Mesothelial cell of epicardium (in vitro differentiated cells): ENCODE results near the gene ASIC4. TPM values are rescaled to one million over a fixed set of nuclear protein-coding genes. Genes with fewer than 3 reads are reported as not detected.

Experiments
- DNase-seq, 2 experiments: peaks; one replicate each; pipeline ENCODE4 v3.0.0; 2021; ENCODE audit warnings: low spot score in 2 of 2; ENCODE audit not compliant: unreplicated experiment in 2 of 2
- H3K27ac Mint-ChIP-seq: 2 replicates; pipeline ENCODE4 v1.8.0; 2021; ENCODE audit warnings: mixed read lengths
- H3K27me3 Mint-ChIP-seq: 2 replicates; pipeline ENCODE4 v1.8.0; 2021; ENCODE audit warnings: low read depth, mixed read lengths
- H3K36me3 Mint-ChIP-seq: 2 replicates; pipeline ENCODE4 v1.8.0; 2021; ENCODE audit warnings: mixed read lengths
- H3K4me1 Mint-ChIP-seq: 2 replicates; pipeline ENCODE4 v1.8.0; 2021; ENCODE audit warnings: mixed read lengths
- H3K4me3 Mint-ChIP-seq: 2 replicates; pipeline ENCODE4 v1.8.0; 2021; ENCODE audit warnings: mild to moderate bottlenecking, moderate library complexity, mixed read lengths
- H3K9me3 Mint-ChIP-seq: 2 replicates; pipeline ENCODE4 v1.8.0; 2021; ENCODE audit warnings: mixed read lengths
- total RNA-seq: library from RNA; stranded (reverse); gene quantifications from 3 replicates; pipeline ENCODE4 v1.2.1, GENCODE V29; 2021
- TF ChIP-seq, protein P1 (sequence below): fragments of 200-600 bp; sonication (generic); IDR thresholded peaks from one replicate; pipeline ENCODE4 v1.5.0; 2021; ENCODE audit warnings: antibody characterized with exemption; ENCODE audit not compliant: unreplicated experiment

Gene ASIC4
- total RNA-seq, 1 donor from 2014 or later = 0.98 TPM

DNA sequence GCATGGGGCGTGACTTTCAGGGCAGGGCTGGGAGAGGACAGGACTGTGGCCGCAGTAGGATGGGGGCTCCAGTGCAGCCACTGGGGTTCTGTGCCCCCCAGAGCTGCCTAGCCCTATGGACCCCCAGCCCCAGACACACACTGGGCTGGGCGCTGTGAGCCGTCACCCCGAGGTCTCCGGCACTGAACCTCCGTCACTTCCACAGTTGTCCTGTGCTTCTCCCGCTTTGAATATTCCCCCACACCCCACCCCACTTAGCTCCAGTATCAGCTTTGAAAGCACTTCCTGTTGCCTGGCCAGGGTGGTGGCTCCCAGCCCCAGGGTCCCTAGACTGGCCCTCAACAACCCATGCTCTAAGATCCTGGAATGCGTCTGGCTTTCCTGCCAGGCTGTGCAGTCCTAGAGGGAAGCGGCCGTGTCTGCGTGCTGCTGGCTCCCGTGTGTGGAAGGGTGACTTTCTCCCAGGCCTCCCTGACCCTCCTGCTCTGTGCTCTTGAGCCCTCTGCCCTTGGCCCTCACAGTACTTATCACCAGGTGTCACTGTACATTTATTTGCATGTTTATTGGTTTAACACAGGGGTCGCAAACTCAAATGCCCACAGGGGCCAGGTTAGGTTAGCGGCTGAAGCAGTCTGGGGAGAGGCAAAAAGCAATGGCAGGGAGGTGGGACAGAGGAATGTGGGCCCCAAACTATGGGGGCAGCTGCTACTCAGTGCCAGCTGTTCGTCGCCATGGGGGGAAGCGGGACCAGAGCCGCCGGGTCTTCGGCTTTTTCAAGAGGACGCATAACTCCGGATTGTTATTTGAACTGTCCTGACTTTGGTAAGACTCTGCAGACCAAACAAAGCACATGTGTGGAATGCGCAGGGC is 47.1 kb downstream of the ASIC4 start:
- TF ChIP-seq, protein P1, sequence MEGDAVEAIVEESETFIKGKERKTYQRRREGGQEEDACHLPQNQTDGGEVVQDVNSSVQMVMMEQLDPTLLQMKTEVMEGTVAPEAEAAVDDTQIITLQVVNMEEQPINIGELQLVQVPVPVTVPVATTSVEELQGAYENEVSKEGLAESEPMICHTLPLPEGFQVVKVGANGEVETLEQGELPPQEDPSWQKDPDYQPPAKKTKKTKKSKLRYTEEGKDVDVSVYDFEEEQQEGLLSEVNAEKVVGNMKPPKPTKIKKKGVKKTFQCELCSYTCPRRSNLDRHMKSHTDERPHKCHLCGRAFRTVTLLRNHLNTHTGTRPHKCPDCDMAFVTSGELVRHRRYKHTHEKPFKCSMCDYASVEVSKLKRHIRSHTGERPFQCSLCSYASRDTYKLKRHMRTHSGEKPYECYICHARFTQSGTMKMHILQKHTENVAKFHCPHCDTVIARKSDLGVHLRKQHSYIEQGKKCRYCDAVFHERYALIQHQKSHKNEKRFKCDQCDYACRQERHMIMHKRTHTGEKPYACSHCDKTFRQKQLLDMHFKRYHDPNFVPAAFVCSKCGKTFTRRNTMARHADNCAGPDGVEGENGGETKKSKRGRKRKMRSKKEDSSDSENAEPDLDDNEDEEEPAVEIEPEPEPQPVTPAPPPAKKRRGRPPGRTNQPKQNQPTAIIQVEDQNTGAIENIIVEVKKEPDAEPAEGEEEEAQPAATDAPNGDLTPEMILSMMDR = no peak
- Mint-ChIP-seq H3K36me3 (peaks cover 37% of the 10 kb centered on the region), H3K4me1 (peaks cover 22% of the 10 kb centered on the region), H3K27me3 (no peaks in the 10 kb centered on the region), H3K9me3 (no peaks in the 10 kb centered on the region), H3K4me3 (no peak overlapping the region), H3K27ac (peak overlapping the region; percentile 6)
- DNase-seq = no peak

DNA sequence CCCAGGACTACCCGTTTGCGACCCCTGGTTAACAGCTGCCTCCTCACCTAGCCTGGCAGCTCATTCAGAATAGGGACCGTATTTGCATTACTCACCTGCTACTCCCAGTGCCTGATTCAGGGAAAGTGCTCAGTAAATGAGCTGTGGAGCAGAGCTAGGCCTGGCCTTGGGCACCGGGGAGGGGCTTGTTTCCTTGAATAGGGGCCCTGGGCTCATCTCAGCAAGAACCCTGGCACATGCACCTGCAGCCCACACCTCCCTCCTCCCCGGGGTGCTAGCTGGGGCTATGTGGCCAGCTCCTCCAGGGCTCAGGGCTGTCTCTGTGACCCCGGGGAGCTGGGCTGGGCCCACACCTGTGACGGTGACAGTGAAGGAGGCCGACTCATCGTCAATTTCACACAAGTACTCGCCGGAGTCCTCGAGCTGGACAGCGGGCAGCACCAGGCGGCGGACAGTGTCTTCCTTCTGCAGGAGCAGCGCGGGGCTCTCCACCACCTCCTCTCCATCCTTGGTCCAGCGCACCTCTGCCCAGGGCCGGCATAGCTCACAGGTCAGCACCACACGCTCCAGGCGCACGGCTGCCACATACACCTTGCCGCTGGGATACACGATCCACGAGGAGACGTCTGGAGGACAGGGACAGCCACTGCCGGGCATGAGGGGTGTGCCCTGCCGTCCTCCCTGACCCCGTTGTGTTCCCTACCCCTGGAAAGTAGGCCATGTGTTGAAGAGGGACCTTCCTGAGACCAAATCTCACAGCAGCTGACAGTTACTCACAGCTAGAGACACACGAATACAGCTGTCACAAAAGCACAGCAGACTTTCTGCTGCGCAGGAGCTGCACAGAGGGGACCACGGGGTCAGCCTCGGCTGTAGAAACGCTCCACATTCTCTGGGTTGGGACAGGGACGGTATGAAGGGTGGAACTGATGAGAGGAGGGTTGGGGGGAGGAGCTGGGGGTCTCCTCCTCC is 48.1 kb downstream of the ASIC4 start:
- Mint-ChIP-seq H3K27me3 (no peaks in the 10 kb centered on the region), H3K4me3 (no peak overlapping the region), H3K4me1 (peaks cover 22% of the 10 kb centered on the region), H3K36me3 (peaks cover 41% of the 10 kb centered on the region), H3K27ac (no peak overlapping the region), H3K9me3 (no peaks in the 10 kb centered on the region)
- TF ChIP-seq, protein P1 = no peak
- no peak for DNase-seq

DNA sequence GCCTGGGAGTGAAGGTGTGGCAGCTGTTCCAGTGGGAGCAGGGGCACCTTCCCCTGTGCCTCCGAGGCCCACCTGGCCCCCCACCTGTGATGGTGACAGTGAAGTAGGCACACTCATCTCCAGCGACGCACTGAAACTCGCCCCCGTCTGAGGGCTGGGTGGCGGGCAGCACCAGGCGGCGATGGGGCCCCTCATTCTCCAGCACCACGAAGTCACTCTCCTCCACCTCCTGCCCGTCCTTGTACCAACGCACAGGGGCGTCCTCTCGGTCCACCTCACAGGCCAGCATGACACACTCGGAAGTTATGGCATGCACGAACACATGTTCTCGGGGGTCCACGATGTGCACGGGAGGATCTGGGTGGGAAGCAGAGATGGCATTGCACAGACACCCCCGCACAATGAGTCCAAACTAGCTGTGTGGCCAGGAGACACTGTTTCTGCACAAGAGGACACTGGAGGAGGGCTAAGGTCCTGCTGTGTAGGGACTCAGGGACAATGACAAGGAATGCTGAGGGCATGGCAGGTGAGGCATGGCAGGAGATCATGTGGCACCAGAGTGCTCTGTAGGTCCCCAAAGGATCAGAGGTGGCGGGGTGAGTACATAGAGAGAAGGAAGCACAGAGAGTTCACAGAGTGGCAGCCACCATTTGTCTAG is 49.1 kb downstream of the ASIC4 start:
- peaks cover 24% of the 10 kb centered on the region for H3K4me1 Mint-ChIP-seq
- H3K36me3 Mint-ChIP-seq = peaks cover 44% of the 10 kb centered on the region
- no peak for DNase-seq
- TF ChIP-seq, protein P1 = no peak
- H3K9me3 Mint-ChIP-seq = no peaks in the 10 kb centered on the region
- no peaks in the 10 kb centered on the region for H3K27me3 Mint-ChIP-seq
- H3K27ac Mint-ChIP-seq = no peak overlapping the region
- no peak overlapping the region for H3K4me3 Mint-ChIP-seq

DNA sequence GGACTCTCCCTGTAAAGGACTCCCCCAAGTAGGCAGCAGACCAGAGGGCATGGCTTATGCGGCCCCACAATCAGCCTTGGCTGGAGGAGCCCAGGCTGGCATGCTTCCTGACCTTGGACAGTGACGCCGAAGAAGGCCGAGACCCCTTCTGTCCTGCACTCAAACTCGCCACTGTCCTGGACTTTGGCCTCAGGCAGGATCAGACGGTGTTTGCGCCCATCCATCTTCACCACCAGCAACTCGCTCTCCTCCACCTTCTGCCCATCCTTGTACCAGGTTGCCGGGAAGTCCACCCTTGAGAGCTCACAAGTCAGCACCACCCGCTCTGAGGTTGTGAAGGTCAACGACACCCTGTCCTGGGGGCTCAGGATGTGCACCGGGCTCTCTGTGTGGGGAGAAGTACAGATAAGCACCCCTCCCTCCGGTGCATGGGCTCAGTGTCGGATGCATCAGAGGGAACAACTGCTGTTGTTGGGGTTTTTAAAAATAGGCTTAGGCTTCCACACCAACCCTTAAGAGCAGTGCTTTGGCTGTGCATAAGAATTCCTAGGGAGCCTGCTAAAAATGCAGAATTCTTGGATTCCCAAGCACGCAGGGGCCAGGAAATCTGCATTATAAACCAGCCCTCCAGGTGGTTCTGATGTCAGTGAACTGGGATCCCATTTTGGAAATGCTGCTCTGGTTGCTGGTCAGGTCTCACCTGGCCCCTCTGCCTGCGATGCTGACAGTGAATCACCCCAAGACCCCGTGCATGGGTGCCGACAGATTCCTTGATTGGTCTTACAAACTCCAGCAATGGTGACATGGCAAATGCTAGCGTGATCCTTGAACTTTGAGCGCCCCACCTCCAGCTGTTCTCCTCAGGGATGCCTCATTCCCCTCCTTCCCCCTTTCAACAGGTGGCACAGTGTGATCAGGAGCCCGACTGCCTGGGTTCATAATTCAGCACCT is 51.1 kb downstream of the ASIC4 start:
- Mint-ChIP-seq H3K36me3 (peaks cover 33% of the 10 kb centered on the region), H3K4me1 (peaks cover 29% of the 10 kb centered on the region), H3K27ac (no peak overlapping the region), H3K27me3 (no peaks in the 10 kb centered on the region), H3K9me3 (no peaks in the 10 kb centered on the region), H3K4me3 (no peak overlapping the region)
- TF ChIP-seq, protein P1 = no peak
- DNase-seq = no peak
